Measurements from ENCODE around the gene SCARF2.

The SCARF2 gene

GRCh38 chr22:20424568-20424931 is 13.1 kb downstream of the SCARF2 start:
- no peak overlapping the region for H3K4me3 Mint-ChIP-seq
- no peak for TF ChIP-seq CTCF (IDR thresholded peaks at IDR 0.05; ENCODE audit: unreplicated experiment in 3 of 3)
- peaks cover 5% of the 10 kb centered on the region for H3K27me3 Mint-ChIP-seq (ENCODE audit: low read depth)
- H3K4me1 Mint-ChIP-seq, result peaks cover 5% of the 10 kb centered on the region
- H3K27ac Mint-ChIP-seq, result peak overlapping the region in 2 of 3 experiments; percentile 57 to 60
- peaks cover 22% of the 10 kb centered on the region for H3K36me3 Mint-ChIP-seq (ENCODE audit: low read depth)
- H3K9me3 Mint-ChIP-seq, result no peaks in the 10 kb centered on the region

GRCh38 chr22:20423906-20424551 is 13.6 kb downstream of the SCARF2 start:
- Mint-ChIP-seq H3K9me3 (no peaks in the 10 kb centered on the region), H3K27me3 (ENCODE audit: low read depth) (peaks cover 5% of the 10 kb centered on the region), H3K27ac (peak overlapping the region in 2 of 3 experiments; percentile 78 to 94), H3K4me1 (peaks cover 5% of the 10 kb centered on the region), H3K36me3 (ENCODE audit: low read depth) (peaks cover 21% of the 10 kb centered on the region), H3K4me3 (no peak overlapping the region)
- TF ChIP-seq CTCF (IDR thresholded peaks at IDR 0.05; ENCODE audit: unreplicated experiment in 3 of 3), result no peak

GRCh38 chr22:20423008-20423905 is 14.4 kb downstream of the SCARF2 start:
- Mint-ChIP-seq H3K9me3 (no peaks in the 10 kb centered on the region), H3K4me3 (no peak overlapping the region), H3K27ac (peak overlapping the region in 2 of 3 experiments; percentile 78 to 94)

GRCh38 chr22:20422271-20423007 is 15.2 kb downstream of the SCARF2 start:
- TF ChIP-seq CTCF (IDR thresholded peaks at IDR 0.05; ENCODE audit: unreplicated experiment in 3 of 3), result no peak
- H3K9me3 Mint-ChIP-seq, result no peaks in the 10 kb centered on the region
- H3K4me1 Mint-ChIP-seq, result peaks cover 5% of the 10 kb centered on the region
- H3K27ac Mint-ChIP-seq, result no peak overlapping the region
- peaks cover 11% of the 10 kb centered on the region for H3K36me3 Mint-ChIP-seq (ENCODE audit: low read depth)
- no peaks in the 10 kb centered on the region for H3K27me3 Mint-ChIP-seq (ENCODE audit: low read depth)
- H3K4me3 Mint-ChIP-seq, result no peak overlapping the region

More at GRCh38 chr22:20423008-20423905, 14.4 kb downstream of the SCARF2 start:
- Mint-ChIP-seq H3K4me1 (peaks cover 5% of the 10 kb centered on the region), H3K27me3 (ENCODE audit: low read depth) (no peaks in the 10 kb centered on the region), H3K36me3 (ENCODE audit: low read depth) (peaks cover 16% of the 10 kb centered on the region)
- TF ChIP-seq CTCF (IDR thresholded peaks at IDR 0.05; ENCODE audit: unreplicated experiment in 3 of 3), result no peak

- Mint-ChIP-seq H3K36me3 (ENCODE audit: low read depth) (peaks cover 4% of the 10 kb centered on the region), H3K9me3 (no peaks in the 10 kb centered on the region), H3K4me3 (no peak overlapping the region), H3K27me3 (ENCODE audit: low read depth) (no peaks in the 10 kb centered on the region), H3K4me1 (peaks cover 5% of the 10 kb centered on the region), H3K27ac (no peak overlapping the region)
- no peak for TF ChIP-seq CTCF (IDR thresholded peaks at IDR 0.05; ENCODE audit: unreplicated experiment in 3 of 3)
These were observed 16.1 kb downstream of the SCARF2 start for GRCh38 chr22:20421507-20421874.
